NK-92 (cell line): ENCODE measurements around the gene SH3D19.

Source experiments
- DNase-seq: peaks from one replicate; lab custom pipeline; 2025; ENCODE audit not compliant: unreplicated experiment; lab: John Stamatoyannopoulos, UW

SH3D19 gene, protein sequence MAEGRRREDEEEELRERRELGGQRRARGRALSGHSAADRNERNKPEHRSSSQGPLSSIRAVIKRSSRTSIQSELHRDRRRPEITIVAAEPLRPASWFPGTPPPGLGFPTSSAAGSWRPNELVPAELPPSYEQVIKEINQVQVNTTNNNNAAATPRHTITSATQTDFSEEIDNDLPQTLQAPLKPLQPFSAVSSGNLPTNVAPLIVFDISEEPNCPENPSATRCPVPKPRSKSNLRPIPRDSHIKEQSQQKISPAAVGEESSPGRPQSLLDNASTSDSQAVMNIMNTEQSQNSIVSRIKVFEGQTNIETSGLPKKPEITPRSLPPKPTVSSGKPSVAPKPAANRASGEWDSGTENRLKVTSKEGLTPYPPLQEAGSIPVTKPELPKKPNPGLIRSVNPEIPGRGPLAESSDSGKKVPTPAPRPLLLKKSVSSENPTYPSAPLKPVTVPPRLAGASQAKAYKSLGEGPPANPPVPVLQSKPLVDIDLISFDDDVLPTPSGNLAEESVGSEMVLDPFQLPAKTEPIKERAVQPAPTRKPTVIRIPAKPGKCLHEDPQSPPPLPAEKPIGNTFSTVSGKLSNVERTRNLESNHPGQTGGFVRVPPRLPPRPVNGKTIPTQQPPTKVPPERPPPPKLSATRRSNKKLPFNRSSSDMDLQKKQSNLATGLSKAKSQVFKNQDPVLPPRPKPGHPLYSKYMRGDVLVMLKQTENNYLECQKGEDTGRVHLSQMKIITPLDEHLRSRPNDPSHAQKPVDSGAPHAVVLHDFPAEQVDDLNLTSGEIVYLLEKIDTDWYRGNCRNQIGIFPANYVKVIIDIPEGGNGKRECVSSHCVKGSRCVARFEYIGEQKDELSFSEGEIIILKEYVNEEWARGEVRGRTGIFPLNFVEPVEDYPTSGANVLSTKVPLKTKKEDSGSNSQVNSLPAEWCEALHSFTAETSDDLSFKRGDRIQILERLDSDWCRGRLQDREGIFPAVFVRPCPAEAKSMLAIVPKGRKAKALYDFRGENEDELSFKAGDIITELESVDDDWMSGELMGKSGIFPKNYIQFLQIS

DNA sequence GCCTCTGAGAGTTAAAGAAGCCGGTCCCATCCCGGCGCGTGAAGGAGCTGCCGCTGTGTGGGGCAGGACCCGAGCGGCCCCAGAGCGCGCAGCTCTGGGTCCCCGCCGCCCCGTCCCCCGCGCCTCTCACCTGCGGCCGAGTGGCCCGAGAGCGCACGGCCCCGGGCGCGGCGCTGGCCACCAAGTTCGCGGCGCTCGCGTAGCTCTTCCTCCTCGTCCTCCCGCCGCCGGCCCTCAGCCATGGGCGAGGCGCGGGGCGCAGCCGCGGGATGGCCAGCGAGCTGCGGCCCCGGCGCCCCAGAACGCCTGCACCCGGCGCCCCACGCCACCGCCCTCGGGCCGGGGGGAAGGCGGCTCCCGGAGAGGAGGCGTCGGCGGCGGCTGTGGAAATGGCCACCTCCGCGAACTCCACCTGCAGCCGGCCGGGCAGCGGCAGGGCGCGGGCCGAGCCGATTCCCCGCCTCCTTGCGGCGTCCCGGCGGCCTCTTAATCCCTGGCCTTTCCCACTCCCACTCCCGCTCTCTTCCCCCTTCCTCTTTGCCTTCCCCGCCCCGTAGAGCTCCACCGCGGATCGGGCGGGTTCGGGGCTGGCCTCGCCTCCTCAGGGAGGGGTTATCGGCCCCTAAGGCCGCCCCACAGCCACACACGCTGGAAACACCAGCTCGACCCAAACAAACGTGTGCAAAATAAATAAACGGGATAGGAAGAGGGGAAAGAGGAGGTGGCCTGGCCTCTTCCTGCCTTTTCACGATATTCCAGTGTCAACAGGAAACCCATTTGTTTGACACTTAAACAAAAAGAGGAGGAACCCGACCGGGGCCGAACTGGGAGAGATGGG, at the start of gene SH3D19:
Gene SH3D19, minus strand, starts transcription at position 495 of the 838 bp plus-strand sequence. Its CDS starts 253 bp downstream, at position 242.
- DNase-seq = no peak

DNA sequence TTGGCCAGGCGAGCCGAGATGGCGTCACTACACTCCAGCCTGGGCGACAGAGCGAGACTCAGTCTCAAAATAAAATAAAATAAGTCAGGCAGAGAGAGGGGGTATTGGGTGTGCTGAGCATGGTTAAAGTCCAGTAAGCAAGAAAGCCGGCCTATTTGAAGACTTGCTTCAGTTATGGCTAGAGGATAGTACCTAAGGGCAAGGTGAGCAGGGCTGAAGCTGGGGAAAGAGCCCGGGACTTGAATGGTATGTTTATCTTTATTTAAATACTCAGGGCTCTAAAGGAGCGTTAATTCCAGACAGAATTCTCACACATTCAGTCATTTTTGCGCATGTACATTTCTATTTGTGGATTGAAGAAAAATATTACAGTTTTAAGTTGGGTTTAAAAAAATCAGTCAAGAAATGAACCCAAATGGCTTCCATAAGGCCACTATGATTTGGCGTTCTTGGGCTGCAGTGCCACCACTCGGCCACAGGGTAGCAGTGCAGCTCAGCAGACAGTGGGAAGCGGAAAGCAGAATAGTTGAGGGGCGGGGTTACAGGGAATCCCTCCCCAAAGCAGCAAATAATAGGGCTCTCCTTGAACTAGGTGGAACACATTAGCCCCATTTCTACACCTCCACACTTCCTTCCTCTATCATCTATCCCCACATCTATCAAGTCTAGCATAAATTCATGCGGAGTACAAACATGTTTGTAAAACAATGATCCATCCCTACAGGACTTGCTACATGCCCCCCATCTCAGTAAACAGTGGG, 37.2 kb upstream of the SH3D19 start:
- DNase-seq = peak; percentile 6

DNA sequence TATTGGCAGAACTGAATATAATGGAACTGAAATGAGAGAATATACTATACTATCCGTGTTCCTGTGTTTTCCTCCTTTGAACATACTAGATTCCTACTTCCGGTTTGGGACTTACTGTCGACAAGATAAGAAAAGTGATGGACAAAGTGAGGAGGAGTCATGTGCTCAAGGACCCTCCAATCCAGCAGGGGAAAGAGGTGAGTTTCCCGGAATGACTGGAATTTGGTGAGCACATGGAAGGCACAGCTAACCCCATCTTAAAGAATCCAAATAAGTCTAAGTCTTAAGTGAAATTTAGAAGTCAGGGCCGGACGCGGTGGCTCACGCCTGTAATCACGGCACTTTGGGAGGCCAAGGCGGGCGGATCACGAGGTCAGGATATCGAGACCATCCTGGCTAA, 36.6 kb upstream of the SH3D19 start:
- DNase-seq = no peak

DNA sequence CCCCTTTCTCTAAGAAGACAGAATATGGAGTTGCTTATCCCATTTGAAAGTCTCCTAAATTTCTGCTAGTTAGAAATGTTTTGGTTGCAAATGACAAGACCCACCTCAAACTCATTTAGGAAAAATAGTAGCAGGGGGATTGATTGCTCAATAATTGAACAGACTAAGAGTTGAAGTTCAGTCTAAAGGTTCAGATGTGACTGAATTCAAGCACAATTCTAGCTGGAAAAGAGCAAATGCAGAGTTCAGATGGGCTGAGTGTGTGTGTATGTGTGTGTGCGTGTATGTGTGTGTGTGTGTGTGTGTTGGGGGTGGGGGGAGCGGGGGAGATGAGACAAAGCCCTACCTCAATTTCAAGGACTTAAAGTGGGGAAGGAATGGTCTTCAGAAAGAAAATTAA, 35.7 kb upstream of the SH3D19 start:
- DNase-seq = no peak

DNA sequence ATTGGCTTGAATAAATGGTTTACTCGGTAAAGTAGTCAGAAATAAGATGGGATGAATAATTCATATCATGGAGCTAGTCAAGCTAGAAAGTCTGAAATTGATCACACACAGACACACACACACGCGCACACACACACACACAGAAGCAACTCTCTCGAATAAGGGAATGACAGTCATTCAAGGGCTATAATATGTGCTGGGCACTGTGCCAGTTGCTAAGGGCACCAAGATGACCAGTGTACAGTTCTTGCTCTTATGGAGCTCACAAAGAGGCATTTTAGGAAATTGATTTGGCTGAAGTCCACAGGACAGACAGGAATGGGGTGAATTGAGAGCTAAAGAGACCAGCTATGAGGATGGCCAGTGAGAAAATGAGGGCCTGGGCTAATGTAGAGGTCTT, 34.2 kb upstream of the SH3D19 start:
- DNase-seq = no peak

DNA sequence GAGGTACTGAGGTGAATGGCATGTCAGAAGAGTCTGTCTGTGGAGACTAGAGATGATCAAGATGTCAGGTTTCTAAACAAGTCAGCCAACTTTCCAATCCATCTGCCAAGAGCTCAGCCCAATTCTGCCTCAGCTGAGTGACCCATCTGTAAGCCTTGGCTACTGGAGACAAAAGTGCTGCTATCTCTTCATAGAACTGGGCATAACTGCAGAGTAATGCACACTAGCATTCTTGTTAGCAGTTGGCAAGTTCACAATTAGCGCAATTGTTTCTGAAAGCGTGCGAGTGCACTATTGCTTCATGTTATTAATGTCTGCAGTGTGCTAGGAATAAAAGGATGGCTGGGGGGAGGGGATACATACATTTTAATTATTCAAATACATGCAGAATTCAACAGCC, 32.9 kb upstream of the SH3D19 start:
- DNase-seq = no peak

DNA sequence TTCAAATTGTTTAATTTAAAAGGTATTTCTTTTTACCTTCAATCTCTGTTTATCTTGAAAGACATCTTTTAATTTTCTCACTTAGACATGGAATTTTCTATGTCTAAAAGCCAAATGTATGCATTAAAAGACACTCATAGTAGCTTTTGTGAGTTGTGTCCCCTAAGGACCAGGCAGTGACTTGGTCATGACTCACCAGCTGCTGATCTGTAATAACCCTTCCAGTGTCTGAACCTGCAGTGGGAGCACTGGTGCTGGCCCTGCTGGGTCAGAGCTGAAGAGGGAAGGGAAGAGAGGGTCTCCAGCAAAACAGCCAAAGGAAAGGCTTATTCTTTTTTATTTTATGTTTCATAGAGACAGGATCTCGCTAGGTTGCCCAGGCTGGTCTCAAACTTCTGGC, 31.1 kb upstream of the SH3D19 start:
- no peak for DNase-seq

DNA sequence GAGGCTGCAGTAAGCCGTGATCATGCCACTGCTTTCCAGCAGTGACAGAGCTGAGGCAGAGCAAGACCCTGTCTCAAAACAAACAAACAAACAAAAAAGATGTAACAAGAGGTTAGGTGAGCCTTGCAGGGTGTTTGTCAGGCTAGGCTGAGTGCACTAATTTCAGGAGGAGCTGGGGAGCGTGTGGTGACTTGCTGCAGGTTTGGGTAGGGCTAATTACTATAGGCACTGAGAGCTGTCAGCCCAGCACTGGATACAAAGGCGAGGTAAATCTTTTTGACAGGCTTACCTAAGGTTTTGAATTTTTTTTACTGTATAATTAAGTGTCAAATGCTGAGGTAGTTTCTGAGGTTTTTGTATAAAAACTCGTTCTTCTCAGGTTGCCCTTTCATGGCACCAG, 29.8 kb upstream of the SH3D19 start:
- no peak for DNase-seq

DNA sequence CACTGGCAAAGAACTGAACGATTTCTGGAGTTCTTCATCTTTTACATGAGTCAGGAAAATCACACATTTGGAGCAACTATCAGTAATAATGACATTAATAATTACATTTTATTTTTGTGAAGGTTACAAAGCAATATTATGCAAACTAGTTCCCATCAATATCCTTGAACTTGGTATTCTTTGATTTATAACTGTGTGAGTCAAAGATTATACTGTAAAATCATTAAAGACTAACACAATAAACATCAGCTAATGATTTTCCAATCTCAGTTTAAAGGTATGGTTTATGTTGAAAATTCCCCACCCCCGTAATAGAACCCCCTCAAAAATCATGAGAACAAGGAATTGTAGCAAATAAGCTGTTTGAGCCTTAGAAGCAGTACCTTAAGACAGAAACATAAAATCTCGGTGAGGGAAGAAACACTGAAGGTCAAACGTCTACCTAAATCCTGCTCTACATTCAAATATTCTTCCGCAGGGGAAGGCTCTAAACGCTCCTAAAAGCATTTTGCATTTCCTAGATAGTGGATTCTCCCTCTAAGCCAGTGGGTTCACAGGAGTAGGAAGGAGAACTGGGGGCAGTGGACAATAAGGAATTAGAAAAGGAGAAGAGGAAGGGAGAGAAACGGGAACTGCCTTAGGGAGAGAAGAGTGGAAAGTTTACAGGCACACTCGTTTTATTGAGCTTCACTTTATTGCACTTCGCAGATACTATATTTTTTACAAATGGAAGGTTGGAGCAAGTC, 22.3 kb upstream of the SH3D19 start:
- DNase-seq = no peak

DNA sequence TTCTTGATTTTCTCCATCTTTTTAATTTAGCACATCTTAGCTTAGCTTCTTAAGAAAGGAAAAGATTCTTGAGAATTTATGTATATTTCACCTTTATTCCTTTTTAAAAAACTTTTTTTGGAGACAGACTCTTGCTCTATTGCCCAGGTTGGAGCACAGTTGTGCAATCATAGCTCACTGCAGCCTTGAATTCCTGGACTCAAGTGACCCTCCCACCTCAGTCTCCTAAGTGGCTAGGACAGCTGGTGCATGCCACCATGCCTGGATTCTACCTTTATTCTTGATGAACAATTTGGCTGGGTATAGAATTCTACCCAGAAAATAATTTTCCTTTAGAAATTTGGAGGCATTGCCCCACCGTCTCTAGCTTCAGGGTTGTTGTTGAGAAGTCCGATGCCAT, 19.5 kb upstream of the SH3D19 start:
- no peak for DNase-seq

DNA sequence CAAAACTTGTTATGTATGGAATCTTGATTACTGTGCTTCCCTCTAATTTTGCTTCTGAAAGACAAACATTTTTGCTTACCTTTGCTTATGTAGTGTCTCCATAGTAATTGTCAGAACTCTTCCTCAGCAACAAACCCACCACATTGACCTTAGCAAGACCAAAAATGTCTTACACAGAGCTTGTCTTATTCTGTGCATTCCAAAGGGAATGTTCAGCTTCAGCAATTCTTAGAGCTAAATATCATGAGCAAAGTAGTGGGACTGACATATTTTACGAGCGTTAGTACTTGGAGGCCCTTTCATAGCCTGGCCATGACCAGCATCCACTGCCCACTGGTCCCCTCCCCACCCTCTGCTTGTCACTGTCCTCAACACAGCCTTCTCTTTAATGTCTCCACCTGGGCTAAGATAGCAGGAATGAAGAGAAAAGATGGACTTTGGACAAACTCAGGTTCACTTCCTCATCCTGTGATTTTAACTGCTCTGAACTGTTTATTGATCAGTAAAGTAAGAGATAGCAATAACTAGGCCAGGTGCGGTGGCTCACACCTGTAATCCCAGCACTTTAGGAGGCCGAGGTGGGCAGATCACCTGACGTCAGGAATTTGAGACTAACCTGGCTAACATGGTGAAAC, 15.5 kb upstream of the SH3D19 start:
- DNase-seq = no peak

DNA sequence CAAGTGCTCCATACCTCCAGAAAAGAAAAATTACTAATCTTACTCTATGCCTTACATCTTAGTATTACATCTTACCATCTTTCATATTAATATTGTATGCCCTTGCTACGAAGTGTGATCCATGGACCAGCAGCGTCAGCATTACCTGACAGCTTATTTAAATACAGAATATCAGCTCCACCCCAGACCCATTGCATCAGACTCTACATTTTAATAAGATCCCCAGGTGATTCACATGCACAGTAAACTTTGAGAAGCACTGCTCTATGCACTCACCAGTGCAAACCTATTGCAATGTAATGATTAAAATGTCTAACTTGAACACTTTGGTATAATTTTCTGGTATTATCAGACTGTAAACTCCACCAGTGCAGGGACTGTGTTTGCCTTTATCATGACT, 14.1 kb upstream of the SH3D19 start:
- DNase-seq = no peak

DNA sequence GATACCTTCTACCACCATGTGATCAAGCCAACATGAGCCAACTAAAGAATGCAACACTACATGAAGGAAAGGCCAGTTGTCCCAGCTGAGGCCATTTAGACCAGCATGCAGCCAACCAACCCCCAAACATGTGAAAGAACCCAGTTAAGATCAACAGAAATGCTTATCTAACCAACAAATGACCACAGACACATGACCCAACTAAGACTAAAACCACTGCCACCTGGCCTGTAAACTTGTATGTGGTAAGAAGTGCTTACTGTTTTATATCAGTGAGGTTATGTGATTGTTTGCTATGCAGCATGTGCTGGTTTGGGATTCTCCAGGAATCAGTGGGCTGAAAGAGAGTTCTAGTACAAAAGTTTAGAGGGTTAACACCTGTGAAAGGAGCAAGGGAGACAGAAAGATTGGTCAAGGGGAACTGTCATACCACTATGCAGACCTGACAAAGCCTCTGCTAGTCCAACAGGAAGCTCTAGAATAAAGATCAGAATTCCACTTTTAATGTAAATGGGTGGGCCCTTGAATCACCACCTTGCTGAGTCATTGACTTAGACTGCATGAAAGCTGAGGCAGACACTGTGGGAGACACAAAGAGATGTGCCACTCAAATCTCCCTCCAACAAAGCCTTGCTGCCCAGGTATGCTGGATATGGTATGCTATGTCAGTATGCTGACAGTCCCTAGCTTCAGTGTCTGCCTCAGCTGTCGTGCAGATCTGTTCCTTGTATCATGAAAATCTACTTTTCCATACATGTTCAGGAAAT, 6.1 kb upstream of the SH3D19 start:
- no peak for DNase-seq

DNA sequence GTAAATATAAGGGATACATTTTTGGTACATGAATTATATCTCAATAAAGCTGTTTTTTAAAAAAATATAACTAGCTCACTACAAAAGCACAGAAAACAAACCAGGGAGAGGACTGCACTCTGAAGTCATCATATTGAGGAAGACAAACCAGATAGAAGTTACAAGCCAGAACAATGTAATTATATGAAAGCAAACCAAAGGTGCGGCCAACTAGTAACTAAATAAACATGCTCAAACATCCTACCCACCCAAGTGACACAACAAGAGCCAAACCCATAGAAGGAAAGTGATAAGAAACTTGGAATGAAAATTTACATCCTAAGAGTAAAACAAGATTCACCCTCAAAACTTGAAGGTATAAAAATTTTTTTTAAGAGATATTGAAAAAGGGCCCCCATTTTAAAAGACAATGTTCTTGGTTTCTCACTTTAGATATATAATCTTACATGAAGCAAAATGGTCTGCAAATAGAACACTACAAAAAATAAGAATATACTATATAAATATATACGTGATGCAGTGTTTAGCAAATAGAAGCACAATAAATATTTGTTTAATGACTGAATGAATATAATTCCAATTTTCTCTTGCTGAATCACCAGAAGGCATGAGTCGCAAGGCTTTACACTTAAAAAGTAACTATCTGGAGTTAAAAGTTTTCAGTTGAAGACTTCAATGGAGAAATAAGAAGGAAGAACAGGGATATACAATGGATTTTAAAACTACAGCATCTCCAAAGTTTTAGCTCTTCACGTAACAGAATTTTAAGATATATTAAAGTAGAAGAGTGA, 4.0 kb upstream of the SH3D19 start:
- DNase-seq = no peak

DNA sequence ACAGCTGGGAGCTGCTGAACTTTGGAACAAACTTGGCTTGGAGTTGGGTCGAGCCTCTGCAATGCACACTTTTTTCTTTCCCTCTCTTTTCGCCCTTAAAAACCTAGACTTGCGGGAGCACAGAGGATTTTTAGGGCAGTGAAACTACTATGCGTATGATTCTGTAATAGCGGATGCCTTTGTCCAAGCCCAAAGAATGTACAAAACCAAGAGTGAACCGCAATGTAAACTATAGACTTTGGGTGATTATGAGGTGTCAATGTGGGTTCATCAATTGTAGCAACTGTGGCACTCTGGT, 493 bp upstream of the SH3D19 start:
- no peak for DNase-seq

DNA sequence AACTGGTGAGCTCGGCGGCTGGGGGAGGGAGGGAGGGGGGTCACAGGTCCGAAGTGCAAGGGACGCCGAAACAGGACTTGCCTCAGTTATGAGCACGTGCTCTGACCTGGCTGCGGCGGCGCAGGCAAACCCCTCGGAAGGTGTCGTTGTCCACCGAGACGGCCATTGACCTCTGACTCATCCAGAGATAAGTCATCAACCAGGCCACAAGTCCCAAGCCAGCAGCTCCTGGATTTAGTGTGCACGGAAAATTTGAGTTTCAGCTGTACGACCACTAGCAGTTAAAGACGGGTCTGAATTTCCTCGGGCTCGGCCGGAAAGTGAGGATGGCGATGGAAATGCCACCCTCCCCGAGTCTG, 674 bp downstream of the SH3D19 start:
- no peak for DNase-seq

DNA sequence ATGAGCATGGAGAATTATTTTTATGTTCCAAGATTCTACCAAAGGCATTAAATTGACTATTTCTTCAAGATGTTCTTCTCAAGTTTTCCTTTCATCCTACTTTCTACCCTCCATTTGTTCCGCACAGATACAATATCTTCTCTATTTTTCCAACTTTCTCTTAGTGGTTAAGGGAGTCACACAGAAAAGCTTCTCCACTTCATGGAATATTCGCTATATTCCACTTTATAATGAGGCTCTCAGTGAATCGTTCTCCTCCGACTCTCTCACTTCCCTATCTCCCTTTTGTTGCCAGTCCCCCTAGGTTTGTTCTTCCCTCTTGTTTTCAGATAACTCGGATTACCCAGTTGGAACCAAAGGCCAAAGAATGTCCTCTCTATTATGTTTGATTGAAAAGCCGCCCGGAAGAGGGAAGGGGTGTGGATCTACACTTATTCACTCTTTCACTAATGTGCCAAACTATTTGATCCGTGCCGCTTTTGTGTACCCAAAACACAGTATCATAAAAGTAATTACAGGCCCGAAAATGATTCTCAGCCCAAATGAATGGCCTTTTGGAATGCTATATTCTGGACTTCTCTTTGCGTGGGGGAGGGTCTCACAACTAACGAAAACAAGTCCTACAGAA, 1.2 kb downstream of the SH3D19 start:
- no peak for DNase-seq
